ENCODE data around the gene KCNMA1. TPM values are rescaled to one million over a fixed set of nuclear protein-coding genes. Genes with fewer than 3 reads are reported as not detected.

Gene KCNMA1
- total RNA-seq, 4 donors from 2014 or later: 66.8 to 96.5 (median 78.9) TPM

- in situ Hi-C loops (cut with MboI; ENCODE audit: low sequenced_read_pairs in 4 of 4) (no loop called here), intact Hi-C loops (cut with DNase I; ENCODE audit: low total_unique reads) (no loop called here)
- ATAC-seq: no peak
Observed at GRCh38 chr10:76892766-76893479, 744.7 kb downstream of the KCNMA1 start.

DNA sequence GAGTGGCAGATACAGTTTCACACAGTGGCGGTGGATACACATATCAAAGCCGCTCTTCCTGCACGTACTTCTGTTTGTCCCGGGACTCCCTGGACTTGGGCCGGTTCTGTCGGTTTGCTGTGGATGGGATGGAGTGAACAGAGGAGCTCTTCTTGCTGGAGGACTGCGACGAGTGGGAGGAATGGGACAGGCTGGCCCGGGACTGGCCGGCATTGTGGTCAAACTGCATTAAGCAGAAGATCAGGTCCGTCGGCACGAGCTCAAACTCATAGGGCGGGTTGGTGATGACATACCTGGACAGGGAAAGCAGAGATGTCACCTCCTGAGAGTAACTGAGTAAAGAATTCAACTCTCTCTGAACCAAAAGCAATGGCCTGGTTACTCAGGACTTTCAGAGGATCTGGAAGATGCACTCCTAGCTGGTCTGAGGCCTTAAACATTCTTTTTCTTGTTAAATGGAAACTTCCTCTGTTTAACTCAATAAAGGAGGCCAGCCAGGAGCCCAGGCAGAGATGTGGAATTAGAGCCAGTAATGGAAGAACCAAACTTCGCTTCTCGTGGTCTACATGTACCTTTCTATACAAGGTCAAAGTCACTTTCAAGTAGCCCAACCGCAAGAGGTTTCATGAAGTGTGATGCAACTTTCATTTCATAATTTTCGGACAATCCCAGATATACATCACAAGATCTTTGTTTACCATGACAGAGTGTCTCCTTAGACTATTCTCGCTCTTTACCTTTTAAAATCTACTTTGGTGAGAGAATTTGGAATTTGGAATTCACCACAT is 750.2 kb downstream of the KCNMA1 start:
- no peak for ATAC-seq
- no peak for TF ChIP-seq POLR2A (IDR thresholded peaks at IDR 0.05)
- TF ChIP-seq, protein P1, sequence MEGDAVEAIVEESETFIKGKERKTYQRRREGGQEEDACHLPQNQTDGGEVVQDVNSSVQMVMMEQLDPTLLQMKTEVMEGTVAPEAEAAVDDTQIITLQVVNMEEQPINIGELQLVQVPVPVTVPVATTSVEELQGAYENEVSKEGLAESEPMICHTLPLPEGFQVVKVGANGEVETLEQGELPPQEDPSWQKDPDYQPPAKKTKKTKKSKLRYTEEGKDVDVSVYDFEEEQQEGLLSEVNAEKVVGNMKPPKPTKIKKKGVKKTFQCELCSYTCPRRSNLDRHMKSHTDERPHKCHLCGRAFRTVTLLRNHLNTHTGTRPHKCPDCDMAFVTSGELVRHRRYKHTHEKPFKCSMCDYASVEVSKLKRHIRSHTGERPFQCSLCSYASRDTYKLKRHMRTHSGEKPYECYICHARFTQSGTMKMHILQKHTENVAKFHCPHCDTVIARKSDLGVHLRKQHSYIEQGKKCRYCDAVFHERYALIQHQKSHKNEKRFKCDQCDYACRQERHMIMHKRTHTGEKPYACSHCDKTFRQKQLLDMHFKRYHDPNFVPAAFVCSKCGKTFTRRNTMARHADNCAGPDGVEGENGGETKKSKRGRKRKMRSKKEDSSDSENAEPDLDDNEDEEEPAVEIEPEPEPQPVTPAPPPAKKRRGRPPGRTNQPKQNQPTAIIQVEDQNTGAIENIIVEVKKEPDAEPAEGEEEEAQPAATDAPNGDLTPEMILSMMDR (IDR thresholded peaks at IDR 0.05 in 4 of 5, conservative IDR thresholded peaks at IDR 0.05 in 1 of 5): no peak
- in situ Hi-C loops (cut with MboI; ENCODE audit: low sequenced_read_pairs in 4 of 4) (no loop called here), intact Hi-C loops (cut with DNase I; ENCODE audit: low total_unique reads) (no loop called here)
- Histone ChIP-seq H3K4me3 (no peak overlapping the region), H3K27ac (no peak overlapping the region), H3K36me3 (peaks cover 0 to 20% of the 10 kb centered on the region in 2 donors), H3K4me1 (no peaks in the 10 kb centered on the region), H3K9me3 (no peaks in the 10 kb centered on the region), H3K27me3 (no peaks in the 10 kb centered on the region)
- DNase-seq: no peak

More at GRCh38 chr10:76892766-76893479, 744.7 kb downstream of the KCNMA1 start:
- Histone ChIP-seq H3K4me1 (no peaks in the 10 kb centered on the region), H3K4me3 (no peak overlapping the region), H3K27ac (no peak overlapping the region), H3K9me3 (no peaks in the 10 kb centered on the region), H3K27me3 (no peaks in the 10 kb centered on the region), H3K36me3 (peaks cover 0 to 20% of the 10 kb centered on the region in 2 donors)
- no peak for TF ChIP-seq POLR2A (IDR thresholded peaks at IDR 0.05)
- TF ChIP-seq, protein P1 (IDR thresholded peaks at IDR 0.05 in 4 of 5, conservative IDR thresholded peaks at IDR 0.05 in 1 of 5): no peak
- no peak for DNase-seq

- H3K27me3 ChIP-seq: no peaks in the 10 kb centered on the region
- DNase-seq (no peak), ATAC-seq (no peak)
- TF ChIP-seq, protein P1 (IDR thresholded peaks at IDR 0.05 in 4 of 5, conservative IDR thresholded peaks at IDR 0.05 in 1 of 5): no peak
- no peak for TF ChIP-seq POLR2A (IDR thresholded peaks at IDR 0.05)
- H3K27ac ChIP-seq: no peak overlapping the region
- no peaks in the 10 kb centered on the region for H3K4me1 ChIP-seq
- in situ Hi-C loops (cut with MboI; ENCODE audit: low sequenced_read_pairs in 4 of 4): no loop called here
- intact Hi-C loops (cut with DNase I; ENCODE audit: low total_unique reads): no loop called here
- H3K4me3 ChIP-seq: no peak overlapping the region
- no peaks in the 10 kb centered on the region for H3K9me3 ChIP-seq
- peaks cover 0 to 11% of the 10 kb centered on the region in 2 donors for H3K36me3 ChIP-seq
Observed at GRCh38 chr10:76885816-76886215, 751.8 kb downstream of the KCNMA1 start.

GRCh38 chr10:76884673-76885275 is 752.8 kb downstream of the KCNMA1 start:
- intact Hi-C loops (cut with DNase I; ENCODE audit: low total_unique reads): no loop called here
- Histone ChIP-seq H3K4me1 (no peaks in the 10 kb centered on the region), H3K9me3 (no peaks in the 10 kb centered on the region), H3K27ac (no peak overlapping the region), H3K27me3 (no peaks in the 10 kb centered on the region), H3K36me3 (peaks cover 0 to 6% of the 10 kb centered on the region in 2 donors), H3K4me3 (no peak overlapping the region)
- in situ Hi-C loops (cut with MboI; ENCODE audit: low sequenced_read_pairs in 4 of 4): no loop called here
- ATAC-seq (no peak), DNase-seq (no peak)
- TF ChIP-seq POLR2A (IDR thresholded peaks at IDR 0.05): no peak
- TF ChIP-seq, protein P1 (IDR thresholded peaks at IDR 0.05 in 4 of 5, conservative IDR thresholded peaks at IDR 0.05 in 1 of 5): no peak
